Natural killer cell (primary cell): Measurements from ENCODE around the gene CSRP3. TPM values are rescaled to one million over a fixed set of nuclear protein-coding genes. Genes with fewer than 3 reads are reported as not detected.

ENCODE experiments used
- ATAC-seq, 3 donors: fragments of 150-1000 bp in 2 of 3; fragments of 200-7000 bp in 1 of 3; cut with Tn5 transposase; 1 replicate in 1 of 3; 2 replicates in 2 of 3; pipeline ENCODE4 v1.10.0; 2021; ENCODE audit warnings: mild to moderate bottlenecking in 2 of 3, moderate library complexity in 2 of 3
- DNase-seq, 2 donors: peaks; one replicate each; pipeline versions ENCODE4 v3.0.0 to v3.0.0-alpha.2; 2013 to 2021; ENCODE audit warnings: mixed read lengths in 1 of 2
- H3K27ac ChIP-seq: one replicate; pipeline ENCODE4 v1.5.1; 2013; ENCODE audit warnings: mild to moderate bottlenecking, low read length
- H3K27me3 ChIP-seq: one replicate; pipeline ENCODE4 v1.6.1; 2013; ENCODE audit warnings: low read length; ENCODE audit not compliant: control insufficient read depth, insufficient read depth
- H3K36me3 ChIP-seq: one replicate; pipeline ENCODE4 v1.6.1; 2013; ENCODE audit warnings: low read length; ENCODE audit not compliant: control insufficient read depth, insufficient read depth
- H3K4me1 ChIP-seq: one replicate; pipeline ENCODE4 v1.6.1; 2013; ENCODE audit warnings: low read length; ENCODE audit not compliant: control insufficient read depth, insufficient read depth
- H3K4me3 ChIP-seq: one replicate; pipeline ENCODE4 v1.5.1; 2013; ENCODE audit warnings: low read length
- H3K9me3 ChIP-seq: one replicate; pipeline ENCODE4 v1.6.1; 2013; ENCODE audit warnings: low read length; ENCODE audit not compliant: control insufficient read depth, insufficient read depth
- H3K27ac Mint-ChIP-seq, 2 donors: one replicate each; pipeline ENCODE4 v1.8.0; 2022; ENCODE audit warnings: mild to moderate bottlenecking in 2 of 2, mixed read lengths in 2 of 2, moderate library complexity in 1 of 2
- H3K27me3 Mint-ChIP-seq, 2 donors: one replicate each; pipeline ENCODE4 v1.8.0; 2022; ENCODE audit warnings: low read depth in 2 of 2, mixed read lengths in 2 of 2
- H3K36me3 Mint-ChIP-seq: one replicate; pipeline ENCODE4 v1.8.0; 2022; ENCODE audit warnings: mixed read lengths
- H3K4me1 Mint-ChIP-seq, 2 donors: one replicate each; pipeline ENCODE4 v1.8.0; 2022; ENCODE audit warnings: mixed read lengths in 2 of 2
- H3K4me3 Mint-ChIP-seq: one replicate; pipeline ENCODE4 v1.8.0; 2022; ENCODE audit warnings: mild to moderate bottlenecking, moderate library complexity, mixed read lengths
- H3K9me3 Mint-ChIP-seq, 2 donors: one replicate each; pipeline ENCODE4 v1.8.0; 2022; ENCODE audit warnings: mixed read lengths in 2 of 2
- WGBS: methylation state at CpG from one replicate; pipeline ENCODE4 v1.1.7; 2013; ENCODE audit warnings: missing lambda C conversion rate; ENCODE audit not compliant: insufficient coverage; 5-methylcytosine and 5-hydroxymethylcytosine counted together
- intact Hi-C: fragments of 100-400 bp; cut with micrococcal nuclease; formaldehyde crosslinking; loops from one replicate; pipeline ENCODE4 v1.14.2; 2022
- total RNA-seq, 4 donors: library from RNA; stranded (reverse); fragments of 120-200 nt in 1 of 4; gene quantifications; one replicate each; pipeline versions ENCODE4 v1.2.3 to v1.2.4, GENCODE V29; 2013 to 2022
- TF ChIP-seq, protein P1 (sequence below): fragments of 200-600 bp; IDR thresholded peaks from one replicate; pipeline ENCODE4 v1.8.0; 2022; ENCODE audit warnings: antibody characterized with exemption

CSRP3 gene
- total RNA-seq, 3 donors from 2014 or later (not counting 1 experiment from before 2014, with no cell fraction given): not detected

DNA sequence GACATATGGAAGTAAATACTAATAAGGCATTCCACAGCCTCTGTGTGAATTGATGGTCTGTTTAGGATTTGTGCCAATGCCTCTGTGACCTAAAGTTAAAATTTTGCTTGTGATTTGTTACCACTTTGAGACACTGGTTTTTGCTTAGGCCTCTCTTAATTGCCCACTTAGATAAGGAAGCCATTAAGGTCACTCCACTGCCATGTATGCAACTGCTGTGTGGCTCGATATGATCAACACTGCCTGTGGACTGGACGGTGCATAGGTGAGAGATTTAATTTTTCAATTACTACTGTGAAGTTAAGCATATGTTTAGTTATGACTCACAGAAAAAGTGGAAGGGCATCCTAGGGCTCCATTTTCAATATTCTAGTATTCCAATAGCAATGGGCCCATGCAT lies 36.9 kb downstream of the CSRP3 start:
- Mint-ChIP-seq H3K36me3 (peaks cover 27% of the 10 kb centered on the region), H3K4me1 (peaks cover 10 to 15% of the 10 kb centered on the region in 2 donors), H3K4me3 (no peak overlapping the region), H3K27me3 (no peaks in the 10 kb centered on the region), H3K9me3 (no peaks in the 10 kb centered on the region), H3K27ac (no peak overlapping the region)
- WGBS: 100% methylated on average over 2 of the region's 2 CpGs
- ATAC-seq: no peak
- Histone ChIP-seq H3K9me3 (no peaks in the 10 kb centered on the region), H3K27ac (no peak overlapping the region), H3K36me3 (peaks cover 55% of the 10 kb centered on the region), H3K27me3 (no peaks in the 10 kb centered on the region), H3K4me1 (no peaks in the 10 kb centered on the region), H3K4me3 (no peak overlapping the region)
- no peak for DNase-seq
- intact Hi-C loops: no loop called here
- TF ChIP-seq, protein P1, sequence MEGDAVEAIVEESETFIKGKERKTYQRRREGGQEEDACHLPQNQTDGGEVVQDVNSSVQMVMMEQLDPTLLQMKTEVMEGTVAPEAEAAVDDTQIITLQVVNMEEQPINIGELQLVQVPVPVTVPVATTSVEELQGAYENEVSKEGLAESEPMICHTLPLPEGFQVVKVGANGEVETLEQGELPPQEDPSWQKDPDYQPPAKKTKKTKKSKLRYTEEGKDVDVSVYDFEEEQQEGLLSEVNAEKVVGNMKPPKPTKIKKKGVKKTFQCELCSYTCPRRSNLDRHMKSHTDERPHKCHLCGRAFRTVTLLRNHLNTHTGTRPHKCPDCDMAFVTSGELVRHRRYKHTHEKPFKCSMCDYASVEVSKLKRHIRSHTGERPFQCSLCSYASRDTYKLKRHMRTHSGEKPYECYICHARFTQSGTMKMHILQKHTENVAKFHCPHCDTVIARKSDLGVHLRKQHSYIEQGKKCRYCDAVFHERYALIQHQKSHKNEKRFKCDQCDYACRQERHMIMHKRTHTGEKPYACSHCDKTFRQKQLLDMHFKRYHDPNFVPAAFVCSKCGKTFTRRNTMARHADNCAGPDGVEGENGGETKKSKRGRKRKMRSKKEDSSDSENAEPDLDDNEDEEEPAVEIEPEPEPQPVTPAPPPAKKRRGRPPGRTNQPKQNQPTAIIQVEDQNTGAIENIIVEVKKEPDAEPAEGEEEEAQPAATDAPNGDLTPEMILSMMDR: no peak

DNA sequence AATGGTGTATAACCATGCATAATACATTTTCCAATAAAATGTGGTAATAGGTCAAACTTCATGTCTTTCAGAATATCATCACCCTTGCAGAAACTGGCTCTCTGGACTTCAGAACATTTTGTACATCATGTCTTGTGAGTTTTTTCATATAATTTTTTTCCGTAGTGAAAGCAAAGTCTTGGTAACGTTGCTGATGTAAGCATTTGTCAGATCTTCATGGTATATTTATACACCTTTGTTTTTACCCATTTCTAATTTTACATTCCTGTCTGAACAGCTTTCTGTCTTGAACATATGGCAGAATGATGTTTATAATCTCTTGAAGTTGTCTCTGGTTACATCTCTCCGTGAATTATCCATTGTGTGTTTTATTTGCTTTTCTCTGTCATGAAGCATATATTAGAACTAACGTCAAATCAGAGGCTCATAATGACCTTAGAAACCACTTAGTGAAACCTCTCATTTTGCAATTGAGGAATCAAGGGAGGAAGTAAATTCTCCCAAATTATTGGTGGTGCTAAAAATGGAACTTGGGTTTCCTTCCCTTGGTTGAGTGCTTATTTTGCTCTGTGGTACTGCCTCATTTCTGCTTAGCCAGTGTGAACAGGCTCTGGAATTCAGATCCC lies 37.4 kb downstream of the CSRP3 start:
- intact Hi-C loops: no loop called here
- TF ChIP-seq, protein P1: no peak
- H3K4me3 ChIP-seq: no peak overlapping the region
- Mint-ChIP-seq H3K36me3 (peaks cover 25% of the 10 kb centered on the region), H3K4me1 (peaks cover 10 to 15% of the 10 kb centered on the region in 2 donors), H3K9me3 (no peaks in the 10 kb centered on the region), H3K27ac (no peak overlapping the region), H3K27me3 (no peaks in the 10 kb centered on the region), H3K4me3 (no peak overlapping the region)
- H3K9me3 ChIP-seq: no peaks in the 10 kb centered on the region
- DNase-seq (no peak), ATAC-seq (no peak)
- peaks cover 56% of the 10 kb centered on the region for H3K36me3 ChIP-seq
- H3K27ac ChIP-seq: no peak overlapping the region
- WGBS: 100% methylated on average over 4 of the region's 4 CpGs
- H3K4me1 ChIP-seq: no peaks in the 10 kb centered on the region
- H3K27me3 ChIP-seq: no peaks in the 10 kb centered on the region

DNA sequence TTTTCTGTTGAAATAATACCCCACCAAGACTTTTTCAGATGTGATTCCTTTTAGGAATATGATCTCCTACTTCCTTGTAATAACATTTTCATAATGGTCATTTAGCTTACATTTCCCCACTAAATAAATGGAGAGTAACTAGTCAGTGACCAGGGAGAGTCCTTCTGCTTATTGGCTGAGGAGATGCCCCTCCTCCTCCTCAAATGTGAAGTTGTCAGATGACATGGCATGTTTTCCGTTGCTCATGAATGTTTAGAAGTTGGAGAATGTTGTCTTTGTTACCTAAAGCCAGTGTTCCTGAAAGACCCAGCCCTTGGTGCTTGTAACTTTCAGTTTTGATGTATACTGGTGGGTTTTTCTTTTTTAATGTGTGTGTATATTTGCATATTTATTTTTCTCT lies 38.2 kb downstream of the CSRP3 start:
- H3K4me3 Mint-ChIP-seq: no peak overlapping the region
- no peaks in the 10 kb centered on the region for H3K9me3 Mint-ChIP-seq
- Histone ChIP-seq H3K27ac (no peak overlapping the region), H3K36me3 (peaks cover 58% of the 10 kb centered on the region), H3K9me3 (no peaks in the 10 kb centered on the region), H3K27me3 (no peaks in the 10 kb centered on the region), H3K4me1 (no peaks in the 10 kb centered on the region), H3K4me3 (no peak overlapping the region)
- H3K36me3 Mint-ChIP-seq: peaks cover 22% of the 10 kb centered on the region
- DNase-seq: no peak
- no peaks in the 10 kb centered on the region for H3K27me3 Mint-ChIP-seq
- intact Hi-C loops: no loop called here
- H3K4me1 Mint-ChIP-seq: peaks cover 10 to 15% of the 10 kb centered on the region in 2 donors
- WGBS: 63% methylated on average over 1 of the region's 1 CpG
- H3K27ac Mint-ChIP-seq: no peak overlapping the region
- no peak for ATAC-seq
- TF ChIP-seq, protein P1: no peak

DNA sequence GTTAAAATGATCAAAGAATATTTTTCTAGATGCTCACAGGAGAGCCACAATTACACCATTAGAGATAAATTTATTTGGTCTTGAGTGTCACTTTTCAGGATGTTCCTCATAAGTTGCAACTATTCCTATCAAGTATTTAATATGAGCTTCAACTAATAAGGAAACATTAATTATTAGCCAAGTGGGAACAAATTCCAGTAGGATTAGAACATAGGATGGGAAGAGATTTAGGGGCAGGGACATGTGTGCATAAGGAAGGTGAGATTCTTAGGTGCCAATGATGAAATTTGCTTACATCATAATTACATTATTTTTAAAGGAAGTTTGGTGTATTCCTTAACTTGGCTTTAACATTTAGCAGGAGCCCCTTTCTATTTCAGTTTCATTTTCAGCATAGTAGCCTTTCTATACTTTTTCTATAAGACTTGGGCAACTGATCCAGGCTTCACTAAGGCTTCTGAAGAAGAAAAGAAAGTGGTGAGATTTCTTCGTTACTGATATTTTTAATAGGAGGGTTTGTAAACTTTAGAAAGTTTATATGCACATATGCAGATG lies 38.8 kb downstream of the CSRP3 start:
- Histone ChIP-seq H3K4me1 (no peaks in the 10 kb centered on the region), H3K4me3 (no peak overlapping the region), H3K36me3 (peaks cover 56% of the 10 kb centered on the region), H3K27me3 (no peaks in the 10 kb centered on the region), H3K9me3 (no peaks in the 10 kb centered on the region), H3K27ac (no peak overlapping the region)
- DNase-seq (no peak), ATAC-seq (no peak)
- Mint-ChIP-seq H3K4me3 (no peak overlapping the region), H3K36me3 (peaks cover 16% of the 10 kb centered on the region), H3K9me3 (no peaks in the 10 kb centered on the region), H3K27me3 (no peaks in the 10 kb centered on the region), H3K27ac (no peak overlapping the region), H3K4me1 (peaks cover 10 to 15% of the 10 kb centered on the region in 2 donors)
- TF ChIP-seq, protein P1: no peak
- intact Hi-C loops: no loop called here
- 94% methylated on average over 1 of the region's 1 CpG for WGBS
